GM20000 (cell line): ENCODE data around the gene DMAC2.

ENCODE experiments used
- DNase-seq: peaks from one replicate; pipeline ENCODE4 v3.0.0; 2012; ENCODE audit warnings: low spot score
- TF ChIP-seq, protein P1 (sequence below): IDR thresholded peaks from 2 replicates; pipeline ENCODE4 v1.5.1; 2012; ENCODE audit warnings: mild to moderate bottlenecking, control low read depth; ENCODE audit errors: extremely low read depth, missing control alignments

The DMAC2 gene

DNA sequence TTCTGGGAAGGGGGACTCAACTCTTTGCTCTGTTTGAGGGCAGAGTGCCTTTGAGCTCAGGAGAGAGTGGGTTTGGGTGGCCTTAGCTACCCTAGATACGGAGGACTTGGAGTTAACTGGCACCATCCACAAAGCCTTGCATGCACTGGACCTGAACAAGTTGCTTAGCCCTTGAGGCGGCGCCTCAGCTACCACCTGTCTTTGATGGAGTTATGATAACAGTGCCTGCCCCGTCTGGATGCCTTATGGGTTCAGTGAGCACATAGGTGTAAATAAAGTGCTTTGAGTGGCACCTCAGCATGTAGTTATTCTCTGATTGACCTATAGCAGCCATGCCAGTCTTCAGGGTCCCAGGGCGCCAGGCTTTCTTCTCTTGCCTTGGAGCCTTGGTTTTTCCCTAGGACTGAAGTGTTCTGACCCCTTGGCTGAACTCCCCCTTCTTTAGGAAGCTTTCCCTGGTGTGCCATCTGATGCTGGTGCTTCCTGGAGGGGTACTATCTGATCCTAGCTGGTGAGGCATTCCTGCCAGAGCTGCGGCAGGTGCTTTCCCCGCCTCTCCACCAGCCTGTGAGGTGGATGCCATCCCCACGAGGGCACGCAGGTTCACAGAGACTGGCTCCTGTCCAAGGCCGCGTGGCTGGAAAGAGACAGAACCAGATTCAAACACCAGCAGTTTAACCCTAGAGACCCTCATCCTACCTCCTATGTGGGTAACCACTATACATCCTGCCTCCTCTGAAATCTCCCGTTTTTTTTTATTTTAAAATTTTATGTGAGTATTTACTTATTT lies 36.3 kb downstream of the DMAC2 start:
- TF ChIP-seq, protein P1, sequence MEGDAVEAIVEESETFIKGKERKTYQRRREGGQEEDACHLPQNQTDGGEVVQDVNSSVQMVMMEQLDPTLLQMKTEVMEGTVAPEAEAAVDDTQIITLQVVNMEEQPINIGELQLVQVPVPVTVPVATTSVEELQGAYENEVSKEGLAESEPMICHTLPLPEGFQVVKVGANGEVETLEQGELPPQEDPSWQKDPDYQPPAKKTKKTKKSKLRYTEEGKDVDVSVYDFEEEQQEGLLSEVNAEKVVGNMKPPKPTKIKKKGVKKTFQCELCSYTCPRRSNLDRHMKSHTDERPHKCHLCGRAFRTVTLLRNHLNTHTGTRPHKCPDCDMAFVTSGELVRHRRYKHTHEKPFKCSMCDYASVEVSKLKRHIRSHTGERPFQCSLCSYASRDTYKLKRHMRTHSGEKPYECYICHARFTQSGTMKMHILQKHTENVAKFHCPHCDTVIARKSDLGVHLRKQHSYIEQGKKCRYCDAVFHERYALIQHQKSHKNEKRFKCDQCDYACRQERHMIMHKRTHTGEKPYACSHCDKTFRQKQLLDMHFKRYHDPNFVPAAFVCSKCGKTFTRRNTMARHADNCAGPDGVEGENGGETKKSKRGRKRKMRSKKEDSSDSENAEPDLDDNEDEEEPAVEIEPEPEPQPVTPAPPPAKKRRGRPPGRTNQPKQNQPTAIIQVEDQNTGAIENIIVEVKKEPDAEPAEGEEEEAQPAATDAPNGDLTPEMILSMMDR: no peak
- DNase-seq: no peak

DNA sequence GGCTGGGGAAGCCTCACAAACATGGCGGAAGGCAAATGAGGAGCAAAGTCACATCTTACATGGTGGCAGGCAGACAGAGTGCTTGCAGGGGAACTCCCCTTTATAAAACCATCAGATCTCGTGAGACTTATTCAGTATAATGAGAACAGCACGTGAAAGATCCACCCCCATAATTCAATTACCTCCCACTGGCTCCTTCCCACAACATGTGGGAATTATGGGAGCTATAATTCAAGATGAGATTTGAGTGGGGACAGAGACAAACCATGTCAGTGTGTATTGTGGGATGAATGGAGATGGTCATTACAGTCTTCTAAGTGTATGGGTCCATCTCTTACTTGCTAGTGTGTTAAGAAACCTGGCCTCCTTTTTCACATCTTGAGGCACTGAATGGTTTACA lies 37.7 kb downstream of the DMAC2 start:
- no peak for DNase-seq
- TF ChIP-seq, protein P1: no peak

DNA sequence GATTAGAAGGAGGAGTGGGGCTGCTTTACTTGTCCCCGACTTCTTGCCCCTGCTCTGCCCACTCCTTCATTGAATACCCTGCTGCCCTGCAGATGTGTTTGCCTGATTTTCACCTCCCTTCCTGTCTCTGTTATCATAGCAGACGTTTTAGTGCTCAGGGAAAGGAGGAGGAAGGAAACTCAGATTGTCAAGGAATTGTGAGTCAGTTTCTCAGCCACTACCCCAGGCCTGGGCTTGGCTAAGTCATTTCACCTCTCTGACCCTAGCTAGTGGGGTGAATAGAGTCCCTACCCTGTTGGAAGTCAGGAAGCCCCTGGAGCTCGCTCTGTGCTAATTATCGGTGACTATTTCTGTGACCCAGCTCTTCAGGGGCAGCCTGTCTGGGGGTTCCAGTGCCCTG lies 38.2 kb downstream of the DMAC2 start:
- TF ChIP-seq, protein P1: no peak
- DNase-seq: no peak

DNA sequence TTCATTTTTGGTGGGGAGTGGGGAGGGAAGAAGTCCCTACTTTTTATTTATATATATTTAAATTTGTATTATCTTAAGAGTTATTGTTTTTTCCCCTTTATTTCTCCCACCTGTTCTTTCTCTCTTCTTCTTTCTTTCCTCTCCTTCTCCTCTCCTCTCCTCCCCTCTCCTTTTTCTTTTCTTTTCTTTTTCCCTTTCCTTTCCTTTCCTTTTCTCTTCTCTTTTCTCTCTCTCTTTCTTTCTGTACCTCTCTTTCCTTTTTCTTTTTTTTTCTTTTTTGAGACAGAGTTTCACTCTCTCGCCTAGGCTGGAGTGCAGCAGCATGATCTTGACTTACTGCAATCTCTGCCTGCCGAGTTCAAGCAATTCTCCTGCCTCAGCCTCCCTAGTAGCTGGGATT lies 40.2 kb downstream of the DMAC2 start:
- DNase-seq: no peak
- TF ChIP-seq, protein P1: no peak

DNA sequence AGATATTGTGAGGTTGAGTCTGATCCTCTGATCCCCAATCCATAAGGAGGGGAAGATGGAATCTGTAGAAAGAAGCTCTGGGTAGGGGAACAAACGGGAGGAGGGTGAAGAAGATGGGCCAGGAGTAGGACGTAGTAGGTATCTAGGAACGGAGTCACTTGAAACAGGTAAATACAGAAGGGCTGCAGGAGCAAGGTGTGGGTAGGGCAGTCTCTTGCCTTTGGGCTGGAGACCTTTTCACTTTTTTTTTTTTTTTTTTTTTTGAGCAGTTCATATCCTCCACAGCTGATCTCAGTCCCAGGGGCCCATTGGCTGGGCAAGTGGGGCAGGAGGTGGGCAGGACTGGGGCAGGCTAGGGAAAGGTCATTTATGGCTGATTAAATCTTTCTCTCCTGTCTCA lies 40.6 kb downstream of the DMAC2 start:
- TF ChIP-seq, protein P1: no peak

DNA sequence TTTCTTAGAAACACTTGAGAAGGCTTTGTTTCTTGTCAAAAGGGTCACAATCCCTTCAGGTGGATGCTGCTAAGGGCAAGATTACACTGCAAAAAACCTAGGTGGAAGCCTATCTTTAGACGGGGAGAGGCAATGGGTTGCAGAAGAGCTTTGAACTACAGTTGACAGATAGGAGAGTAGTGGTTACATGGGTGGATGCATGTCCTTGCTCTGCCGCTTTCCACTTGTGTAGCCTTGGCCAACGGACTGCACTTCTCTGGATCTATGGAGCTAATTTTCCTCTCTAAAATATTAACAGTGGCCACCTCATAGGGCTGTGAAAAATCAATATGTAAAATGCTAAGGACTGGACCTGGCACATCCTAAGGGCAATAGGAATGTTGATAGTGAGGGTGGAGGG lies 41.1 kb downstream of the DMAC2 start:
- TF ChIP-seq, protein P1: no peak
- DNase-seq: no peak

More for the DNA sequence above, 40.6 kb downstream of the DMAC2 start:
- no peak for DNase-seq

DNA sequence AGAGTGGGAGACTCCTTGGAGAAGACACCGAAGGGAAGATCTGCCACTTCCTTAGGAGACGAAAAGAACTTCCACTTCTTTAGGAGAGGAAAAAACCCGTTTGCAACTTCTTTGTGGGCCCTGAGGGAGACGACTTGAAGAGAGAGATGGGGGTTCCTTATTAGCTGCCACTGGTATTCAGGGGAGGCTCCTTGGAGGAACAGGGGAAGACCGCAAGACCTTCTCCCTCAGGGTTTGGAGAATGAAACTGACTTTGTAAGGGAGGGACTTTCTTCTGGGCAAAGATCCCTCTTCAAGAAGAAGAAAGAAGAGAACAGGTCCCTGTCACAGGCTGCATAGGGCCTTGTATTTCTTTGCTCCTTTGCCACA lies 41.7 kb downstream of the DMAC2 start:
- DNase-seq: no peak
- TF ChIP-seq, protein P1: no peak
